Liver (tissue), 9 donors: ENCODE measurements around the gene RAB38. TPM values are rescaled to one million over a fixed set of nuclear protein-coding genes. Genes with fewer than 3 reads are reported as not detected.

Source experiments
- DNase-seq: peaks from one replicate; pipeline ENCODE4 v3.0.0-alpha.2; 2017; ENCODE audit warnings: low spot score
- H3K27ac ChIP-seq, 2 donors: one replicate each; pipeline ENCODE4 v1.7.0; 2013; ENCODE audit warnings: inconsistent platforms in 2 of 2, low read length in 2 of 2, control low read depth in 1 of 2, low read depth in 1 of 2, mild to moderate bottlenecking in 1 of 2
- H3K27me3 ChIP-seq, 4 donors: one replicate each; pipeline versions ENCODE4 v1.6.1 to v1.7.0; 2013; ENCODE audit warnings: low read length in 3 of 4, inconsistent platforms in 1 of 4, mild to moderate bottlenecking in 1 of 4, moderate library complexity in 1 of 4; ENCODE audit not compliant: control insufficient read depth in 4 of 4, insufficient read depth in 4 of 4
- H3K36me3 ChIP-seq, 4 donors: one replicate each; pipeline versions ENCODE4 v1.6.1 to v1.7.0; 2013; ENCODE audit warnings: low read length in 3 of 4, mild to moderate bottlenecking in 3 of 4, low read depth in 1 of 4, moderate library complexity in 1 of 4; ENCODE audit not compliant: control insufficient read depth in 4 of 4, insufficient read depth in 3 of 4
- H3K4me1 ChIP-seq, 4 donors: one replicate each; pipeline versions ENCODE4 v1.6.1 to v1.7.0; 2013; ENCODE audit warnings: low read length in 3 of 4, mild to moderate bottlenecking in 3 of 4, moderate library complexity in 1 of 4; ENCODE audit not compliant: control insufficient read depth in 4 of 4, insufficient read depth in 4 of 4
- H3K4me3 ChIP-seq, 3 donors: one replicate each; pipeline versions ENCODE4 v1.6.1 to v1.7.0; 2013; ENCODE audit warnings: low read length in 3 of 3, control low read depth in 1 of 3, low read depth in 1 of 3, mild to moderate bottlenecking in 1 of 3
- H3K9ac ChIP-seq, 2 donors: one replicate each; pipeline ENCODE4 v1.7.0; 2013; ENCODE audit warnings: low read length in 2 of 2, mild to moderate bottlenecking in 2 of 2, moderate library complexity in 2 of 2, control low read depth in 1 of 2, low read depth in 1 of 2
- H3K9me3 ChIP-seq, 4 donors: one replicate each; pipeline versions ENCODE4 v1.6.1 to v1.7.0; 2013; ENCODE audit warnings: low read length in 3 of 4; ENCODE audit not compliant: control insufficient read depth in 4 of 4
- FOXA2 ChIP-seq: IDR thresholded peaks from 2 replicates; pipeline ENCODE4 v1.6.1; 2016; ENCODE audit warnings: antibody characterized with exemption
- HNF4A ChIP-seq, 2 donors: conservative IDR thresholded peaks; 2 replicates each; pipeline ENCODE4 v1.6.1; 2016; ENCODE audit warnings: antibody characterized with exemption in 2 of 2, mild to moderate bottlenecking in 2 of 2
- HNF4G ChIP-seq: IDR thresholded peaks from 2 replicates; pipeline ENCODE4 v1.6.1; 2016; ENCODE audit warnings: antibody characterized with exemption
- JUND ChIP-seq, 2 donors: IDR thresholded peaks; 2 replicates each; pipeline ENCODE4 v1.6.1; 2016; ENCODE audit warnings: antibody characterized with exemption in 2 of 2
- MAX ChIP-seq: IDR thresholded peaks from 2 replicates; pipeline ENCODE4 v1.6.1; 2016; ENCODE audit warnings: antibody characterized with exemption
- NR2F2 ChIP-seq: IDR thresholded peaks from 2 replicates; pipeline ENCODE4 v1.6.1; 2016; ENCODE audit warnings: antibody characterized with exemption
- REST ChIP-seq: IDR thresholded peaks from 2 replicates; pipeline ENCODE4 v1.6.1; 2016; ENCODE audit warnings: antibody characterized with exemption, mild to moderate bottlenecking
- RXRA ChIP-seq, 2 donors: IDR thresholded peaks; 2 replicates each; pipeline ENCODE4 v1.6.1; 2017 to 2018; ENCODE audit warnings: antibody characterized with exemption in 2 of 2, mild to moderate bottlenecking in 1 of 2
- SP1 ChIP-seq: IDR thresholded peaks from 2 replicates; pipeline ENCODE4 v1.6.1; 2018; ENCODE audit warnings: antibody characterized with exemption, mild to moderate bottlenecking
- TAF1 ChIP-seq: conservative IDR thresholded peaks from 2 replicates; pipeline ENCODE4 v1.6.1; 2016; ENCODE audit warnings: antibody characterized with exemption, mild to moderate bottlenecking
- YY1 ChIP-seq: IDR thresholded peaks from 2 replicates; pipeline ENCODE4 v1.6.1; 2016; ENCODE audit warnings: antibody characterized with exemption, mild to moderate bottlenecking
- polyA plus RNA-seq, 2 donors: library from polyadenylated mRNA; stranded (reverse) in 1 of 2; unstranded in 1 of 2; fragments of 200-250 nt in 1 of 2; fragments of >200 nt in 1 of 2; fragmentation: Nextera tagmentation in 1 of 2; extraction: Ambion mirVana in 1 of 2; gene quantifications; one replicate each; pipeline versions ENCODE4 v1.2.1 to v1.2.3, GENCODE V29; 2013 to 2015
- total RNA-seq, 2 donors: library from RNA; depleted of rRNA; stranded (reverse); fragments of >200 nt; gene quantifications; one replicate each; pipeline ENCODE4 v1.2.3, GENCODE V29; 2014
- TF ChIP-seq, protein P1 (sequence below): IDR thresholded peaks from 2 replicates; pipeline ENCODE4 v1.6.1; 2016; ENCODE audit warnings: antibody characterized with exemption
- TF ChIP-seq, protein P2 (sequence below): IDR thresholded peaks from 2 replicates; pipeline ENCODE4 v1.6.1; 2016; ENCODE audit warnings: antibody characterized with exemption
- donor health status: healthy.
- donor health status: healthy.
- donor health status: healthy.
- donor health status: healthy.
- donor health status: healthy.

RAB38 gene
- total and polyA plus RNA-seq, 4 donors, result 0.32 to 2.2 (median 0.48) TPM

DNA sequence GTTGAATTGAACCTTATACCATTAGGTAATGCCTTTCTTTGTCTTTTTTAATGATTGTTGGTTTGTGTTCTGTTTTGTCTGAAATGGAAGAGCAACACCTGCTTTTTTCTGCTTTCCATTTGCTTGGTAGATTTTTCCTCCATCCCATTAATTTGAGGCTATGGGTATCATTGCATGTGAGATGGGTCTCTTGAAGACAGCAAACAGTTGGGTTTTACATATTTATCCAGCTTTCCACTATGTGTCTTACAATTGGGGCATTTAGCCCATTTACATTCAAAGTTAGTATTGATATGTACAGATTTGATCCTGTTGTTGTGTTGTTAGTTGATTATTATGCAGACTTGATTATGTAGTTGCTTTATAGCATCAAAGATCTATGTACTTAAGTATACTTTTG, 21.1 kb upstream of the RAB38 start:
- Histone ChIP-seq H3K27ac (no peak overlapping the region), H3K36me3 (peaks cover 0 to 3% (median 0%) of the 10 kb centered on the region in 4 donors), H3K9me3 (peaks cover 0 to 7% (median 6%) of the 10 kb centered on the region in 4 donors), H3K4me3 (no peak overlapping the region), H3K4me1 (no peaks in the 10 kb centered on the region), H3K9ac (no peak overlapping the region), H3K27me3 (no peaks in the 10 kb centered on the region)
- no peak for DNase-seq
- TF ChIP-seq YY1 (no peak), HNF4A (conservative IDR thresholded peaks at IDR 0.05) (no peak), MAX (no peak), REST (no peak), SP1 (no peak), HNF4G (no peak), RXRA (IDR thresholded peaks at IDR 0.05) (no peak), TAF1 (no peak), FOXA2 (no peak), JUND (IDR thresholded peaks at IDR 0.05) (no peak), NR2F2 (no peak)
- TF ChIP-seq, protein P1, sequence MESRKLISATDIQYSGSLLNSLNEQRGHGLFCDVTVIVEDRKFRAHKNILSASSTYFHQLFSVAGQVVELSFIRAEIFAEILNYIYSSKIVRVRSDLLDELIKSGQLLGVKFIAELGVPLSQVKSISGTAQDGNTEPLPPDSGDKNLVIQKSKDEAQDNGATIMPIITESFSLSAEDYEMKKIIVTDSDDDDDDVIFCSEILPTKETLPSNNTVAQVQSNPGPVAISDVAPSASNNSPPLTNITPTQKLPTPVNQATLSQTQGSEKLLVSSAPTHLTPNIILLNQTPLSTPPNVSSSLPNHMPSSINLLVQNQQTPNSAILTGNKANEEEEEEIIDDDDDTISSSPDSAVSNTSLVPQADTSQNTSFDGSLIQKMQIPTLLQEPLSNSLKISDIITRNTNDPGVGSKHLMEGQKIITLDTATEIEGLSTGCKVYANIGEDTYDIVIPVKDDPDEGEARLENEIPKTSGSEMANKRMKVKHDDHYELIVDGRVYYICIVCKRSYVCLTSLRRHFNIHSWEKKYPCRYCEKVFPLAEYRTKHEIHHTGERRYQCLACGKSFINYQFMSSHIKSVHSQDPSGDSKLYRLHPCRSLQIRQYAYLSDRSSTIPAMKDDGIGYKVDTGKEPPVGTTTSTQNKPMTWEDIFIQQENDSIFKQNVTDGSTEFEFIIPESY, result no peak
- TF ChIP-seq, protein P2, sequence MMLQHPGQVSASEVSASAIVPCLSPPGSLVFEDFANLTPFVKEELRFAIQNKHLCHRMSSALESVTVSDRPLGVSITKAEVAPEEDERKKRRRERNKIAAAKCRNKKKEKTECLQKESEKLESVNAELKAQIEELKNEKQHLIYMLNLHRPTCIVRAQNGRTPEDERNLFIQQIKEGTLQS, result no peak

GRCh38 chr11:88195908-88196307, 20.7 kb upstream of the RAB38 start:
- no peak overlapping the region for H3K4me3 ChIP-seq
- H3K27me3 ChIP-seq, result no peaks in the 10 kb centered on the region
- peaks cover 0 to 7% (median 6%) of the 10 kb centered on the region in 4 donors for H3K9me3 ChIP-seq
- TF ChIP-seq SP1 (no peak), TAF1 (no peak), HNF4G (no peak)
- TF ChIP-seq, protein P1, result no peak
- no peak overlapping the region for H3K27ac ChIP-seq
- no peaks in the 10 kb centered on the region for H3K4me1 ChIP-seq
- no peak overlapping the region for H3K9ac ChIP-seq
- peaks cover 0 to 3% (median 0%) of the 10 kb centered on the region in 4 donors for H3K36me3 ChIP-seq
- no peak for DNase-seq
